GM18858 (cell line): Measurements from ENCODE around the gene THOC3.
"Not testable (repeated sequence)": the region's sequence is repeated elsewhere in the genome, so short reads cannot be mapped to it uniquely, and the experiment has no call there.

ENCODE experiments used
- ATAC-seq: cut with Tn5 transposase; IDR thresholded peaks from one replicate; pipeline ENCODE4 v1.9.1; 2021; ENCODE audit not compliant: unreplicated experiment

Gene THOC3

GRCh38 chr5:175940632-175941031 lies 27.5 kb downstream of the THOC3 start:
- ATAC-seq, result not testable (repeated sequence)

DNA sequence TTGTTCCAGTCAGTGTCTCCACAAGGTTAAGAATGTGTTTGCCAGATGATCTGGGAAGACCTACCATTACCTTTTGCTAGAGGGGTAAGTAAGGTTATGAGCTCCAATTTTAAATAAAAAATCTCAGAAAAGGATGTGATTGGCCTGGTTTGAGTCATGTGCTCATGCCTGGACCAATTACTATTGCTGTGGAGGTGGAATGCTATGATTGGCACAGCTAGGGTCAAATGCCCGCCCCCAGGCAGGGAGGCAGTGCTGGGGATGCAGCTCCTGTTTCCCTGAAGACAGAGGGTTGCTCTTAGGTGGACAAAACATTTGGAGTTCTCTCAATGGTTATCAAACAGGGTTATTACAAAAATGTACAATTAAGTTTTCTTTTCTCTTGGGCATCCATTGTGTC lies 29.6 kb downstream of the THOC3 start:
- not testable (repeated sequence) for ATAC-seq

DNA sequence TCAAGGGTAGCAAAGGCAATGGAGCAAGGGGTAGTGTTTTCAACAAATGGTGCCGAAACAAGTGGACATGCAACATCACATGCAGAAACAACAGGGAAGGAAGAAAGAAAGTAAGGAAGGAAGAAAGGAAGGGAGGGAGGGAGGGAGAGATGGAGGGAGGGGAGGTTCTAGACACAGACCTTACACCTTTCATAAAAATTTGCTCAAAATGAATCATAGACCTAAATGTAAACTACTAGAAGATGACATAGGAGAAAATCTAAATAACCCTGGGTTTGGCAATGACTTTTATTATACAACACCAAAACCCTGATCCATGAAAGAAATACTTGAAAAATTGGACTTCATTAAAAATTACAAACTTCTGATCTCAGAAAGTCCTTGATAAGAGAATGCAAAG lies 39.4 kb downstream of the THOC3 start:
- ATAC-seq, result not testable (repeated sequence)

DNA sequence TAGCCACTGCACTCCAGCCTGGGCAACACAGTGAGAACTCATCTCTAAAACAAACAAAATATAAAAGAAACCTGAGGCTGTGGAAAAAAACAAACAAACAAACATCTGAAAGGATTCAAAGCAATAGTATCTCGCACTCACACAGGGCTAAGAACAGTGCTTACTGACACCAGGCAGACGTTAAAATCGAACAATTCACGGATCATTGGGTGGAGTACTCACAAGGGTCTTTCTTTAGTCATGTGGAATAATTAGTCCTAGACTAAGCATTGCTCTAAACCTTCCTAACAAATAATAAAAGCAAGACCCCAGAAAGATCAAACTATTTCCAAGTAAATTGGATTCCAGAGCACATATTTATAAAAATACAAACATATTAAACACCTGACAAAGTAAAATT lies 43.0 kb downstream of the THOC3 start:
- ATAC-seq, result not testable (repeated sequence)

- ATAC-seq, result no peak
Measured at GRCh38 chr5:175922192-175922885, 45.8 kb downstream of the THOC3 start.

GRCh38 chr5:175921061-175921730 lies 46.9 kb downstream of the THOC3 start:
- no peak for ATAC-seq

DNA sequence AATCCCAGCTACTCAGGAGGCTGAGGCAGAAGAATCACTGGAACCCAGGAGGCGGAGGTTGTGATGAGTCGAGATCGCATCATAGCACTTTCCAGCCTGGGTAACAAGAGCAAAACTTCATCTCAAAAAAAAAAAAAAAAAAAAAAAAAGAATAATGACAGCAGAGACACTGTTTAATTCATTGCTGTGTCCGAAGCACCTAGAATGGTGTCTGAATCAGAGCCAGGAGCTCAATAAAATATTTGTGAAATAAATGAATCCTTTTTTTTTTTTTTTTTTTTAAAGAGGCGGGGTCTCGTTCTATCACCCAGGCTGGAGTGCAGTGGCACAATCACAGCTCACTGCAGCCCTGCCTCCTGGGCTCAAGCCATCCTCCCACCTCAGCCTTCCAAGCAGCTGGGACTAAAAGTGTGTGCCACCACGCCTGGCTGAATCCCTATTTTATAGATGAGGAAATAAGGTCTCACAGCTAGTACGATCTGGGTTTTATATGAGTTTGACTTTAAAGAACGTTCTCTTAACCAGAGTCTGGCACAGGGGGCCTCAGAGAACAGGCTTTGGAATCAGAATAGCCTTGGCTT lies 47.8 kb downstream of the THOC3 start:
- ATAC-seq, result no peak

GRCh38 chr5:175915066-175916037 lies 52.8 kb downstream of the THOC3 start:
- ATAC-seq, result not testable (repeated sequence)

DNA sequence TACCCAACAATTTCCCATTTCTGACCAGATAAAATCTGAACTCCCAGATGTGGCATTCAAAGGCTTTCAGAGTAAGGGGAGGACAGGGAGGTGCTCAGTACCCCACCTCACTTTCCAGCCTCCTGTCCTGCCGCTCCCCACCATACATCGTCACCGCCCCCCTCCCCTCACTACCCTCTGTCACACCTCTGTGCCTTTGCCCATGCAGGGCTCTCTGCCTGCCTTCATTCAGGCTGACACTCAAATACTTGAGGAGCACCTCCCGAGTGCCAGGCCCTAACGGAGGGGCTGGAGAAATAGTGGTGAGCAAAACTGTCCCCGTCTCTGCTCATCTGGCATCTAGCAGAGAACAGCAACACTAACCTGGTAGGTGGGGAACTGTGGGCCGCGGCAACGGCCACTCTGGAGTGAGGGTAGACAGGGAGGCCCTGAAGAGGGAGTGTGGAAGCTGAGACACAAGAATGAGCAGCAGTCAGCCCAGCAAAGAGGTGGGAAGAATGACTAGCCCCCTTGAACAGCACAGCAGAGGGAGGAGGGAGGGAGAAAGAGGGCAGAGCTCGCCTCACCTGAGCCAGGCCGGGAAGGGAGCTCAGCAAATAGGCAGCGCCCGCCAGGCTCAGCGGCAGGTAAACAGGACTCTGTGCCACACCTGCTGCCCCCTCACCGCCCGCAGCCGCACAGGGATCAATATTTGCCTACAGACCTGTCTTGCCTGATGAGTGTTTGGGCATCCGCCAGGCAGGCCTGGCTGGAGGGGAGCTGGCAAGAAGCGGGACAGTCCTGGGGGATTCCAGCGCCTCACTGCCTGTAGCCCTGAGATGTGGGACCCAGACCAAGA lies 54.1 kb downstream of the THOC3 start:
- not testable (repeated sequence) for ATAC-seq

- not testable (repeated sequence) for ATAC-seq
Measured at GRCh38 chr5:175910072-175910471, 58.0 kb downstream of the THOC3 start.
